ENCODE measurements around the gene DDX10.

DDX10 gene

DNA sequence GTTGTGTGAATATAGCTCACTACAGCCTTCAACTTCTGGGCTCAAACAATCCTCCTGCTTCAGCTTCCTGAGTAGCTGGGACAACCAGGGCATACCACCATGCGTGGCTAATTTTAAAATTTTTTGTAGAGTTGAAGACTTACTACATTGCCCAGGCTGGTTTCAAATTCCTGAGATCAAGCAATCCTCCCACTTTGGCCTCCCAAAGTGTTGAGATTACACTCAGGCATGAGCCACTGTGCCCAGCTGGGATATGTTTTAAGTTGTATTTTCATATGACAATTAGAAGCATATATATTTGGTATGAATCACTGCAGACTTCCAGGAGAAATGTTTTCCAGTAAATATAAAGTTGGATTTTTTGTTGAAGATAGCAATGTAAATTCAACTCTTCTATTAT is 15.4 kb downstream of the DDX10 start:
- Histone ChIP-seq H4K20me1 (ENCODE audit: control insufficient read depth, insufficient read depth, low read depth, low read length) (no peaks in the 10 kb centered on the region), H3K27me3 (ENCODE audit: control insufficient read depth, low read length) (no peaks in the 10 kb centered on the region), H3F3A (ENCODE audit: control insufficient read depth, insufficient read depth) (no peaks in the 10 kb centered on the region), H3K27ac (ENCODE audit: low read depth, low read length) (no peak overlapping the region), H3K79me2 (ENCODE audit: control insufficient read depth, low read length) (peaks cover 10% of the 10 kb centered on the region), H3K4me3 (ENCODE audit: low read length) (no peak overlapping the region), H3K4me1 (ENCODE audit: control insufficient read depth, low read length) (no peaks in the 10 kb centered on the region), H3K4me2 (ENCODE audit: low read length) (no peak overlapping the region), H3K9me3 (ENCODE audit: control insufficient read depth, insufficient read depth, low read length) (no peaks in the 10 kb centered on the region), H3K9me2 (replicated peaks; ENCODE audit: control insufficient read depth, low read length) (no peaks in the 10 kb centered on the region), H3K36me3 (ENCODE audit: control insufficient read depth, low read length) (peaks cover 79% of the 10 kb centered on the region)
- no peak for TF ChIP-seq EZH2phosphoT487 (IDR thresholded peaks at IDR 0.05; ENCODE audit: borderline replicate concordance, low read length)
- TF ChIP-seq, protein P1, sequence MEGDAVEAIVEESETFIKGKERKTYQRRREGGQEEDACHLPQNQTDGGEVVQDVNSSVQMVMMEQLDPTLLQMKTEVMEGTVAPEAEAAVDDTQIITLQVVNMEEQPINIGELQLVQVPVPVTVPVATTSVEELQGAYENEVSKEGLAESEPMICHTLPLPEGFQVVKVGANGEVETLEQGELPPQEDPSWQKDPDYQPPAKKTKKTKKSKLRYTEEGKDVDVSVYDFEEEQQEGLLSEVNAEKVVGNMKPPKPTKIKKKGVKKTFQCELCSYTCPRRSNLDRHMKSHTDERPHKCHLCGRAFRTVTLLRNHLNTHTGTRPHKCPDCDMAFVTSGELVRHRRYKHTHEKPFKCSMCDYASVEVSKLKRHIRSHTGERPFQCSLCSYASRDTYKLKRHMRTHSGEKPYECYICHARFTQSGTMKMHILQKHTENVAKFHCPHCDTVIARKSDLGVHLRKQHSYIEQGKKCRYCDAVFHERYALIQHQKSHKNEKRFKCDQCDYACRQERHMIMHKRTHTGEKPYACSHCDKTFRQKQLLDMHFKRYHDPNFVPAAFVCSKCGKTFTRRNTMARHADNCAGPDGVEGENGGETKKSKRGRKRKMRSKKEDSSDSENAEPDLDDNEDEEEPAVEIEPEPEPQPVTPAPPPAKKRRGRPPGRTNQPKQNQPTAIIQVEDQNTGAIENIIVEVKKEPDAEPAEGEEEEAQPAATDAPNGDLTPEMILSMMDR (IDR thresholded peaks at IDR 0.05; ENCODE audit: low read depth, low read length, poor library complexity, severe bottlenecking), result no peak

DNA sequence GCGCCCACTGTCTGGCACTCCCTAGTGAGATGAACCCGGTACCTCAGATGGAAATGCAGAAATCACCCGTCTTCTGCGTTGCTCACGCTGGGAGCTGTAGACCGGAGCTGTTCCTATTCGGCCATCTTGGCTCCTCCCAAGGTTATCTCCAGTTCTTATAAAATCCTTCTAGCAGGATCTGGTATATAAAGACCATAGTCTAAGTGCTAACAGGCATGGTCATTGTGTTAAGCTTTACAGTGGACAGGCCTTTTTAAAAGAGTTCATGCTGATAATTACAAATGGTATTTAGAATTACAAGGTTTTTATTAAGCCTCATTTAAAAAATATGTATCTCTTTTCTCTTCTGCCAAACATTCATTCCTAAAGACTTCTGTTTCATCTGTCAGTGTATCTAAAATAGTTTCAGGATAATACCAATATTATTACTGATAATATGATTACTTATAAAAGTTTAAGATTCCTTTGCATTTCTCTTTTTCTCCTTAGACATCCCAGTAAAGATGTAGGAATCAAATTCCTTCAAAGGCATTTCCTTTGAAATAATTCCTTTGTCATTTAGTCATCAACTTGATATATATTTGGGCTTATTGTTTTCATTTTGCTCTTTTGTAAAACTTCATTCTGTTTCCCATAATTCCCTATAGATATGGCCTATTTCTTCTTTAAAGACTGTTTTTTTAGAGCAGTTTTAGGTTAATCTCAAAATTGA is 20.7 kb downstream of the DDX10 start:
- Histone ChIP-seq H3K36me3 (ENCODE audit: control insufficient read depth, low read length) (peaks cover 75% of the 10 kb centered on the region), H3K4me3 (ENCODE audit: low read length) (no peak overlapping the region), H3K4me2 (ENCODE audit: low read length) (no peak overlapping the region), H3K27ac (ENCODE audit: low read depth, low read length) (no peak overlapping the region), H4K20me1 (ENCODE audit: control insufficient read depth, insufficient read depth, low read depth, low read length) (no peaks in the 10 kb centered on the region), H3K9me3 (ENCODE audit: control insufficient read depth, insufficient read depth, low read length) (no peaks in the 10 kb centered on the region), H3K9me2 (replicated peaks; ENCODE audit: control insufficient read depth, low read length) (no peaks in the 10 kb centered on the region), H3K27me3 (ENCODE audit: control insufficient read depth, low read length) (no peaks in the 10 kb centered on the region), H3K4me1 (ENCODE audit: control insufficient read depth, low read length) (no peaks in the 10 kb centered on the region), H3K79me2 (ENCODE audit: control insufficient read depth, low read length) (peaks cover 14% of the 10 kb centered on the region), H3F3A (ENCODE audit: control insufficient read depth, insufficient read depth) (no peaks in the 10 kb centered on the region)
- TF ChIP-seq EZH2phosphoT487 (IDR thresholded peaks at IDR 0.05; ENCODE audit: borderline replicate concordance, low read length), result no peak
- TF ChIP-seq, protein P1 (IDR thresholded peaks at IDR 0.05; ENCODE audit: low read depth, low read length, poor library complexity, severe bottlenecking), result no peak

DNA sequence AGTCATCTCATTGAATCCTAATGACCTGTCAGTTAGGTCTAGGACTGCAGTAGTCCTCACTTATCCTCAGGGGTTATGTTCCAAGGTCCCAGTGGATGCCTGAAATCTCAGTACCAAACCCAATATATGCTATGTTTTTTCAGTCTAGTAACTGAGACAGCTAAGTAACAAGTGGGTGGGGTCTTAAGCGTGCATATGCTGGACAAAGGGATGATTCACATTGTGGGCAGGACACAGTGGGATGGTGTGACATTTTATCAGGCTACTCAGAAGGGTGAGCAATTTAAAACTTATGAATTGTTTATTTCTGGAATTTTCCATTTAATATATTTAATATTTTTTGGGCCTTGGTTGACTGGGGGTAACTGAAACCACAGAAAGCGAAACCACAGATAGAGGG is 29.0 kb downstream of the DDX10 start:
- Histone ChIP-seq H3K27ac (ENCODE audit: low read depth, low read length) (no peak overlapping the region), H3K36me3 (ENCODE audit: control insufficient read depth, low read length) (peaks cover 67% of the 10 kb centered on the region), H3K79me2 (ENCODE audit: control insufficient read depth, low read length) (no peaks in the 10 kb centered on the region), H3K9me3 (ENCODE audit: control insufficient read depth, insufficient read depth, low read length) (no peaks in the 10 kb centered on the region), H3K4me1 (ENCODE audit: control insufficient read depth, low read length) (no peaks in the 10 kb centered on the region), H3K27me3 (ENCODE audit: control insufficient read depth, low read length) (no peaks in the 10 kb centered on the region), H4K20me1 (ENCODE audit: control insufficient read depth, insufficient read depth, low read depth, low read length) (no peaks in the 10 kb centered on the region), H3F3A (ENCODE audit: control insufficient read depth, insufficient read depth) (no peaks in the 10 kb centered on the region), H3K4me2 (ENCODE audit: low read length) (no peak overlapping the region), H3K9me2 (replicated peaks; ENCODE audit: control insufficient read depth, low read length) (no peaks in the 10 kb centered on the region), H3K4me3 (ENCODE audit: low read length) (no peak overlapping the region)
- TF ChIP-seq, protein P1 (IDR thresholded peaks at IDR 0.05; ENCODE audit: low read depth, low read length, poor library complexity, severe bottlenecking), result no peak
- no peak for TF ChIP-seq EZH2phosphoT487 (IDR thresholded peaks at IDR 0.05; ENCODE audit: borderline replicate concordance, low read length)

All from DOHH2 (cell line).